Sciatic nerve (tissue), 2 donors: ENCODE data around the gene HES4. TPM values are rescaled to one million over a fixed set of nuclear protein-coding genes. Genes with fewer than 3 reads are reported as not detected.
"Not testable (repeated sequence)": the region's sequence is repeated elsewhere in the genome, so short reads cannot be mapped to it uniquely, and the experiment has no call there.

ENCODE experiments used
- ATAC-seq: fragments of 200-7000 bp; cut with Tn5 transposase; one replicate; pipeline ENCODE4 v1.9.1; 2020; ENCODE audit warnings: mild to moderate bottlenecking, moderate library complexity
- DNase-seq: peaks from one replicate; pipeline ENCODE4 v3.0.0-alpha.2; 2020; ENCODE audit warnings: low spot score
- intact Hi-C: fragments of 100-400 bp; cut with DNase I; formaldehyde crosslinking; loops from one replicate; pipeline ENCODE4 v1.14.2; 2022
- total RNA-seq: library from RNA; stranded (reverse); fragmentation: NEBNext Ultra II Directional; extraction: Animal tissue kit (Norgen Biotek cat#: 25700); gene quantifications from one replicate; pipeline ENCODE4 v1.2.1, GENCODE V29; 2021
- donor health status: DM: no; HTN: no; CAD: no.
- donor health status: DM: no; HTN: no; CAD: no.

HES4 gene
- total RNA-seq, 1 donor from 2014 or later: 30.5 TPM

DNA sequence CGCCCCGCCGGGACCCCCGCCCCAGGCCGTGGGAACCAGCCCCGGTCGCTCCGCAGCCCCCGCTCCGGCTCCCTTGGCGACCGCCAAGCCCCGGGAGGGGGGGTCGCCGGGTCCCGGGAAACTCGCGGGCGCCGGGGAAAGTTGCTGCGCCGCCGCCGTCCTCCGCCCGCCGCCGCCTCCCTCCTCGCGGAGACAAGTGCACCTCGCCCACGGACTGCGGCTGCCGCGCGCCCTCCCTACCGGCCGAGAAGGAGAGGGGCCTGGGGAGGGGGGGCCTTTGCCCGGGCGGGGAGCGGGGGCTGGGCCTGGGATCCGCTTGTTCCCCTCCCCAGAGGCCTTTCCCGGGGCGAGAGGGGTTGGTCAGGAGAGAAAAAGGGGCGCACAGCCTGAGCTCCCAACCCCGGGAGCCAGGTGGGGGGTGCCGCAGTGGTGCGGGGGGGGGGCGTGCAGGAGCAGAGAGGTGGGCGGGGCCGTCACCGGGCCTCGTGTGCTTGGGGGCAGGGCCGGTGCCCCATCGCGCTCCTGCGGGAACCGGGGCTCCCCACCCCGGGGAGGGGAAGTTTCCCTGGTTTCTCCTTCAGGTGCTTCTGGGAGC, 20.6 kb upstream of the HES4 start:
- intact Hi-C loops: no loop called here
- peak; percentile 1 for ATAC-seq
- DNase-seq: no peak

DNA sequence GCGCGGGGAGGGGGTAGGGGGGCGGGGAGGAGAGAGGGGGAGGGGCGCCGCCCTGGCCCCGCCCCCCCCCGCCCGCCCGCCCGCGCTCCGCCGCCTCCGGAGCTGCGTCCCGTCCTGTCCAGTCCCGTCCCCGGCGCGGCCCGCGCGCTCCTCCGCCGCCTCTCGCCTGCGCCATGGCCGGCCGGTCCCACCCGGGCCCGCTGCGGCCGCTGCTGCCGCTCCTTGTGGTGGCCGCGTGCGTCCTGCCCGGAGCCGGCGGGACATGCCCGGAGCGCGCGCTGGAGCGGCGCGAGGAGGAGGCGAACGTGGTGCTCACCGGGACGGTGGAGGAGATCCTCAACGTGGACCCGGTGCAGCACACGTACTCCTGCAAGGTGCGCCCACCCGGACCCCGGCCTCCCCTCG, 20.1 kb upstream of the HES4 start, which contains the start of gene AGRN:
Gene AGRN (plus strand): TSS at position 121 of the 405 bp plus-strand sequence. CDS start 53 bp downstream, at position 174.
- intact Hi-C loops: no loop called here
- DNase-seq (no peak), ATAC-seq (no peak)

DNA sequence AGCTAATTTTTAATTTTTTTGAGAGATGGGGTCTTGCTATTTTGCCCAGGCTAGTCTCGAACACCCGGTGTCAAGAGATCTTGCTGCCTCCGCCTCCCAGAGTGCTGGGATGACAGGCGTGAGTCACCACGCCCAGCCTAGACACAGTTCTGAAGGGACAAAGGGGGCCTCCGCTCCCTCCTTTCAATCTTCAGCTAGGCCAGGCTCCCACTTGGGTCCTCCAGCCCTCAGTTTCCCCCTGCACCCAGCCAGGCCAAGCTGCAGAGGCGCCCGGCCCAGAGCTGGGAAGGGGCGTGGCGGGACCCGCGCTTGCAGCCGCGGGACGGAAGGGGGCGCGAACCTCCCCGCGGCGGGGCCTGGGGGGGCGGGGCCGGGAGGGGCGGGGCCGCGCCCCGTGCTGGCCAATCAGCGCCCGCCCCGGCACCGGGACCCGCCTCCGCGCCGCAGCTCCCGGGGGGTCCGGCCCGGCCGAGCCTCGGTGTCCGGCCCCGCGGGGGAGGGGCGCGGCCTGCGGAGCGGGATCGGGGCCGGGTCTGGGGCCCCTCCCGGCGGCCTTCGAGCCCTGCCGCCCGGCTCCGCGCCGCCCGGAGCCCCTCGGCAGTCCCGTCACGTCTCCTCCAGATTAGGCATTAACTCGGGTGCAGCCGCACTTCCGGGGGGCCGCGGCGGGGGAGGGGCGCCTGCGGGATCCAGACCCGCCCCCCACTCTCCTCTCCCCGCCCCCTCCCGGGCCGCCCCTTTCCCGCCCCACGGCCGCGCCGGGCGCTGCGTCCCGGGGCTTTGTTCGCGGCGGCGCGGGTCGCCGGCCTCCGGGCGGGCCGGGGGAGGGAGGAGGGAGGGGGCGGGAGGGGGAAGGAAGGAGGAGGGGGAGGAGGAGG, 19.5 kb upstream of the HES4 start:
- peak; percentile 88 for ATAC-seq
- DNase-seq: peak; percentile 89
- intact Hi-C loops: no loop called here

DNA sequence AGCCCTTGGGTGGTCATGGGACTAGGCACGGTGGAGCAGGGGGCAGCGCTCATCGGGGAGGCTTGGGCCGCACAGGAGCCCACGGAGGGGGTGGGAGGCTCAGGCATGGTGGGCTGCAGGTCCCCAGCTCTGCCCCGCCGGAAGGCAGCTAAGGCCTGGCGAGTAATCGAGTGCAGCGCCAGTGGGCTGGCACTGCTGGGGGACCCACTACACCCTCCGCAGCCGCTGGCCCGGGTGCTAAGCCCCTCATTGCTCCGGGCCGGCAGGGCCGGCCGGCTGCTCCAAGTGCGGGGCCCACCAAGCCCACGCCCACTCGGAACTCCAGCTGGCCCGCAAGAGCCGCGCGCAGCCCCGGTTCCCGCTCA, 18.4 kb upstream of the HES4 start:
- DNase-seq, intact Hi-C loops, ATAC-seq: not testable (repeated sequence)

DNA sequence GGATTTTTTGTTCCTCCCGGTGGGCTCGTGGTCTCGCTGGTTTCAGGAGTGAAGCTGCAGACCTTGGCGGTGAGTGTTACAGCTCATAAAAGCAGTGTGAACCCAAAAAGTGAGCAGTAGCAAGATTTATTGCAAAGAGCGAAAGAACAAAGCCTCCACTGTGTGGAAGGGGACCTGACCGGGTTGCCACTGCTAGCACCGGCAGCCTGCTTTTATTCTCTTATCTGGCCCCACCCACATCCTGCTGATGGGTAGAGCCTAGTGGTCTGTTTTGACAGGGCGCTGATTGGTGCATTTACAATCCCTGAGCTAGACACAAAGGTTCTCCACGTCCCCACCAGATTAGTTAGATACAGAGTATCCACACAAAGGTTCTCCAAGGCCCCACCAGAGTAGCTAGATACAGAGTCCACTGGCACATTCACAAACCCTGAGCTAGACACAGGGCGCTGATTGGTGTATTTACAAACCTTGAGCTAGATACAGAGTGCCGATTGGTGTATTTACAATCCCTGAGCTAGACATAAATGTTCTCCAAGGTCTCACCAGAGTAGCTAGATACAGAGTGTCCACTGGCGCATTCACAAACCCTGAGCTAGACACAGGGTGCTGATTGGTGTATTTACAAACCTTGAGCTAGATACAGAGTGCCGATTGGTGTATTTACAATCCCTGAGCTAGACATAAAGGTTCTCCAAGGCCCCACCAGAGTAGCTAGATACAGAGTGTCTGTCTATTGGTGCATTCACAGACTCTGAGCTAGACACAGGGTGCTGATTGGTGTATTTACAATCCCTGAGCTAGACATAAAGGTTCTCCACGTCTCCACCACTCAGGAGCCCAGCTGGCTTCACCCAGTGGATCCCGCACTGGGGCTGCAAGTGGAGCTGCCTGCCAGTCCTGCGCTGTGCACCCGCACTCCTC, 17.8 kb upstream of the HES4 start:
- intact Hi-C loops, ATAC-seq, DNase-seq: not testable (repeated sequence)

DNA sequence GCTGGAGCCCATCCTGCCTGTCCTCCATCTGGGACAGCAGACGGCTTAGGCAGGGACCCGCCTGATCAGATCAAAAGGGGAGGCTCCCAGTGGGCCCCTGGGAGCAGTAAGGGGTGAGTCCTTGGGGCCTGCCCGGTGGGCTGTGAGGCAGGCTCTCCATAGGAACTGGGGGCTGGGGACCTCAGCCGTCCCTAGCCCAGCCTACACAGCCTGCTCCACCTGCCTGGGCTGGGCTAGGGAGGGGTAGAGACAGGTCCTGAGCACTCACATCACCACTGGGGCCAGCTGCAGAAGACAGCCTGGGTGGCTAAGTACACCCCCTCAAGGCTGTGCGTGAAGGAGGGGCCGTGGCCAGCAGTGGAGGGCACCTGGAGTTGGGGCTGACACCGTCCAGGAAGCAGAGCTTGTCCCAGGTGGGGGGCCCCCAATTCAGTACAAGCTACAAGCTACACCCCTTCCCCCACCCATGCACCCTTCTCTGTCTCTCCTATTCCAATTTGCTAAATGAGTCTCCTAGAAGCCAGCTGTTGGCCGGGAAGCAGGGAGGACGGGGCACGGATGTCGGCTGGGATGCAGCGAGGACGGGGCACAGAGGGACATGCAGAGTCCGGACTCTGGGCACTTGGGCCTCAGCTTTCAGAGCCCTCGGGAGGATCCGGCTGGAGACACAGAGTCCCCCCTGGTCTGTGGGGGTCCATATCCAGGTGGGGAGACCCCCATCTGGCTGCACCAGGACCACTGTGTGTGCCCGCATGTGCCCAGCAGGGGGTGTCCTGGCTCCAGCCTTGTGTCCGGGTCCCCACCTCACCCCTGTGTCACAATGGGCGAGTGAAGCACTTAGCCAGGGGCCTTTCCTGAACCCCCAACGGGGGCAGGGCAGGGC, 15.1 kb upstream of the HES4 start:
- intact Hi-C loops: no loop called here
- ATAC-seq: no peak
- no peak for DNase-seq

DNA sequence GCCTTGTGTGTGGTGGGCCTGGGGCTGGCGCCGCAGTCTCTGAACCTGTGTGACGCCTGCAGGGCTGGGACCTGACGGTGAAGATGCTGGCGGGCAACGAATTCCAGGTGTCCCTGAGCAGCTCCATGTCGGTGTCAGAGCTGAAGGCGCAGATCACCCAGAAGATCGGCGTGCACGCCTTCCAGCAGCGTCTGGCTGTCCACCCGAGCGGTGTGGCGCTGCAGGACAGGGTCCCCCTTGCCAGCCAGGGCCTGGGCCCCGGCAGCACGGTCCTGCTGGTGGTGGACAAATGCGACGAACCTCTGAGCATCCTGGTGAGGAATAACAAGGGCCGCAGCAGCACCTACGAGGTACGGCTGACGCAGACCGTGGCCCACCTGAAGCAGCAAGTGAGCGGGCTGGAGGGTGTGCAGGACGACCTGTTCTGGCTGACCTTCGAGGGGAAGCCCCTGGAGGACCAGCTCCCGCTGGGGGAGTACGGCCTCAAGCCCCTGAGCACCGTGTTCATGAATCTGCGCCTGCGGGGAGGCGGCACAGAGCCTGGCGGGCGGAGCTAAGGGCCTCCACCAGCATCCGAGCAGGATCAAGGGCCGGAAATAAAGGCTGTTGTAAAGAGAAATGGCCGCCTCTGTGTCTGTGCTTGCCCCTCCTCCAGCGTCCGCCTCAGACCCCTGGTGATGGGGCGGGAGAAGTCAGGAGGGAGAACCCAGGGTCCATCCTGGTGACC, 14.2 kb upstream of the HES4 start:
- DNase-seq (no peak), ATAC-seq (peak; percentile 58)
- intact Hi-C loops: no loop called here

DNA sequence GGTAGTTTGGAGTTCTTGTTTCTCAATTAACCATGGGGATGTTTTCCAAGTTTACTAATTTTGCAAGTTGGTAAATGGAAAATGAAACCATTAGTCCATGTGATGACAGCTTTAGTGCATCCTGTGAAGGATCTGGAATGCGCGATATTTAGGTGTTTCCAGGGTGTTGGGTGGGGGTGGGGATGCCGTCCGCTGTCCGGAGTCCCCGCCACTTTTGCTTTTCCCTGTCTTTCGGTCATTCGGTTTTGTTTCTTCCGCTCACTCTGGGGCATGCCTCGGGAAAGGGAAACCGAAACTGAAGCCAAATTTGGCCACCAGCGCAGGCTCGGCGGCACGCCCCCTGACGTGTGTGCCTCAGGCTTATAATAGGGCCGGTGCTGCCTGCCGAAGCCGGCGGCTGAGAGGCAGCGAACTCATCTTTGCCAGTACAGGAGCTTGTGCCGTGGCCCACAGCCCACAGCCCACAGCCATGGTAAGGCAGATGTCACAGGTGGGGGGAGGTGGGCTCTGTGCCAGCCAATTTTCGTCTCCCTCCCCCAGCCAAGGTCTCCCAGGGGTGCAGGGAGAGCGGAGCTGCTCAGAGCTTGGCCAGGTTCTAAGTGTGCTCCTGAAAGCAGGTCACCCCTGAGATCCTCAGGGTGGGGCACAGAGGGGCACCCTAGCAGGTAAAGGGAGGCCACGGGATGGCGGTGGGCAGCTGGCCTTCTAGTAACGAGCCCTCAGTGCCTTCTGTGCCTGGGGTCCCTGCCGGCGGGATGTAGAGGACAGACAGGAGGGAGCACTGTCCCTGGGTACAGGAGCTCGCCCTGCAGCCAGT, 13.4 kb upstream of the HES4 start, which contains the start of gene ISG15:
Gene ISG15 (plus strand): TSS at position 393 of the 817 bp plus-strand sequence. CDS start 77 bp downstream, at position 470.
- intact Hi-C loops: no loop called here
- peak; percentile 94 for ATAC-seq
- DNase-seq: peak; percentile 94

DNA sequence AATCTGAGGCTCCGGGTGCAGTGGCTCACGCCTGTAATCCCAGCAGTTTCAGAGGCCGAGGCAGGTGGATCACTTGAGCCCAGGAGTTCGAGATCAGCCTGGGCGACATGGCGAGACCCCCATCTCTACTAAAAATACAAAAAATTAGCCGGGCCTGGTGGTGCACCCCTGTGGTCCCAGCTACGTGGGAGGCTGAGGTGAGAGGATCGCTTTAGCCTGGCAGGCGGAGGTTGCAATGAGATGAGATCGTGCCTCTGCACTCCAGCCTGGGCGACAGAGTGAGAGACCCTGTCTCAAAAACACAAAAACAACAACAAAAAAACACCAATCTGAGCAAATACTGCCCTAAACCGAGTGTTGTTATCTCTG, 12.8 kb upstream of the HES4 start:
- ATAC-seq, DNase-seq, intact Hi-C loops: not testable (repeated sequence)

DNA sequence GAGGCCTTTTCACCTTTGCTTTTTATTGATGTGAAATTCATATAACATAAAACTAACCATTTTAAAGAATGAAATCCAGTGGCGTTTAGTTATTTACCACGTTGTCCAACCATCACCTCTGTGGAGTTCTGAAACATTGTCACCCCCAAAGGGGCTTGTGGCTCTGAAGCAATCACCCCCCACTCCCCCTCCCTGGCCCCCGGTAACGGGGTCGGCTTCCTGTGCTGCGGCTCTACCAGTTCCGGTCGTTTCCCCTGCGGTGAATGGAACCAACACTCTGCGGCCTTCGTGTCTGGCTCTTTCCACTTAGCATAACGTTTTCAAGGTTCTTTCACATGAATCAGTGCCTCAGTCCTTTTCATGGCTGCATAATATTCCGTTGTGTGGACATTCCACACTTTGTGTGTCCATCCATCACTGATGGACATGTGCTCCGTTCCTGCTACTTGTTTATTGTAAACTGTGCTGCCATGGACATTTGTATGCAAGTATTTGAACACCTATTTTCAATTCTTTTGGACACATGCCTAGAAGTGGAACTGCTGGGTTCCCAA, 11.6 kb upstream of the HES4 start:
- DNase-seq (no peak), ATAC-seq (no peak)
- intact Hi-C loops: no loop called here

DNA sequence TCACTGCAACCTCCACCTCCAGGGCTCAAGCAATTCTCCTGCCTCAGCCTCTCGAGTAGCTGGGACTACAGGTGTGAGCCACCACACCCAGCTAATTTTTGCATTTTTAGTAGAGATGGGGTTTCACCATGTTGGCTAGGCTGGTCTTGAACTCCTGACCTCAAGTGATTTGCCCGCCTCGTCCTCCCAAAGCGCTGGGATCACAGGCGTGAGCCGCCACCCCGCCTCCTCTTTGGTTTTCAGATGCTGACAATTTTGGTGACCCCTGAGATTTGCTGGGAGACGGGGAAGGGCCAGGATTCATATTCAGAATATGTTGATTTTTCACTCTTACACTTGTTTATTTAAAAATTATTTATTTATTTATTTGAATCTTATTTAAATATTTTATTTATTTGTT, 10.2 kb upstream of the HES4 start:
- intact Hi-C loops, ATAC-seq, DNase-seq: not testable (repeated sequence)

DNA sequence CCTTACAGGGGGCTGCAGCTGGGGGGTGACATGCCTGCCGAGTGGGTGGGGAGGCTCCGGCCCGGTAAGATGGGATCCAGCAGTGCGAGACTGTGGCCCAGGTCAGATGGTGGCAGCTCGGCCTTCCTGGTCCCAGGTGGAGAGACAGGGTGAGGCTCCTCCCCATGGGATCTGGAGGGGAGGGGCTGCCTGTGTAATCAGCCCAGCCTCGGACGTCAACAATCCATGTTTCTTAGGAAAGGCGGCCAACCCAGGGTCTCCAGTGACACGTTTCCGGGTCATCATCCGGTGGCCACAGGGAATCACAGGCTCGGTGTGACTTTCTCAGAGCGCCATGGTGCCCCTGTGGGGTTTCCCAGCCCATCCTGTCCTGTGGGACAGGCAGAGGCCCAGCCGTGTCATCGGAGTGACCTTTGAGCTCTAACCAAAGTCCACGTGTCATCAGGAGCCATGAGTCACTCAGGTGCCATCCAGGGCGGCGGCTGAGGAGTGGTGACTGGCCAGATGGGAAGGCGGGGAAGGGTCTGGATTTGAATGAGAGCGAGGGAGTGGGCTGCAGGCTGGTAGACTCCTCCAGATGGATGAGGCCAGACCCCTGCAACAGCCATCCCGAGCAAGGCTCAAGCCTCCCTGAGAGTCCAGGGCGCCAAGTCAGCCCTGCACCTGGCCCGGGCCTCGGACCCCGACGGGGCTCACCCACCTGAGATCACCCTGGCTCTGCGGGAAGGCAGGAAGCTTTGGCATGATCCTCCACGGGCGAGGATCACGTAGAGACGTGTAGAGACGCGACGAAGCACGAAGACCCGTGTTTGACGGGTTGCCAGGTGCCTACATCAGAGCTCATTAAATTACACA, 6.6 kb upstream of the HES4 start:
- no peak for ATAC-seq
- intact Hi-C loops: no loop called here
- no peak for DNase-seq

DNA sequence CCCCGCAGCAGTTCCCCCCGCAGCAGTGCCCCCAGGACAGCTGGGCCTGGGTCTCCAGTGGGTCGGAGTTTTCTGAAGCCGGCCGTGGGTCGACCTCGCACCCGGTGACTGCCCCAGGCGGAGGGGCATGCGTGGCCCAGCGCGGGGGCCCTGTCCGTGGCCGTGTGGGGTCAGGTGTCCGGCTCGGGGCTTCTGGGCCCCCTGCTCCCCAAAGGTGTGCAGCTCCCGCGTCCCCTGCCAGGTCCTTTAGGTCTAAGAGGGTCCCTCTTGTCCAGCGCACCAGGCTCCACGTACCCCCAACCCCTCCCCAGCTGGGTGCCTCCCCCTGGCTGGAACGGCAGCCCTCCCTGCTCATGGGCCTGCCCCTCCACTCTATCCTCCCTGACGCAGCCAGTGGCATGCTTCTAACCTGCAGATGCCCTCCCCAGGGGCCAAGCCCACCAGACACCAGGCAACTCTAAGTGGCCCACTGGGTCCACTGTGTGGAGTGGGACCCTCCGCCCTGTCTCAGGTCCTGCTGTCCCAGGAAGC, 5.9 kb upstream of the HES4 start:
- no peak for DNase-seq
- ATAC-seq: no peak
- intact Hi-C loops: no loop called here

DNA sequence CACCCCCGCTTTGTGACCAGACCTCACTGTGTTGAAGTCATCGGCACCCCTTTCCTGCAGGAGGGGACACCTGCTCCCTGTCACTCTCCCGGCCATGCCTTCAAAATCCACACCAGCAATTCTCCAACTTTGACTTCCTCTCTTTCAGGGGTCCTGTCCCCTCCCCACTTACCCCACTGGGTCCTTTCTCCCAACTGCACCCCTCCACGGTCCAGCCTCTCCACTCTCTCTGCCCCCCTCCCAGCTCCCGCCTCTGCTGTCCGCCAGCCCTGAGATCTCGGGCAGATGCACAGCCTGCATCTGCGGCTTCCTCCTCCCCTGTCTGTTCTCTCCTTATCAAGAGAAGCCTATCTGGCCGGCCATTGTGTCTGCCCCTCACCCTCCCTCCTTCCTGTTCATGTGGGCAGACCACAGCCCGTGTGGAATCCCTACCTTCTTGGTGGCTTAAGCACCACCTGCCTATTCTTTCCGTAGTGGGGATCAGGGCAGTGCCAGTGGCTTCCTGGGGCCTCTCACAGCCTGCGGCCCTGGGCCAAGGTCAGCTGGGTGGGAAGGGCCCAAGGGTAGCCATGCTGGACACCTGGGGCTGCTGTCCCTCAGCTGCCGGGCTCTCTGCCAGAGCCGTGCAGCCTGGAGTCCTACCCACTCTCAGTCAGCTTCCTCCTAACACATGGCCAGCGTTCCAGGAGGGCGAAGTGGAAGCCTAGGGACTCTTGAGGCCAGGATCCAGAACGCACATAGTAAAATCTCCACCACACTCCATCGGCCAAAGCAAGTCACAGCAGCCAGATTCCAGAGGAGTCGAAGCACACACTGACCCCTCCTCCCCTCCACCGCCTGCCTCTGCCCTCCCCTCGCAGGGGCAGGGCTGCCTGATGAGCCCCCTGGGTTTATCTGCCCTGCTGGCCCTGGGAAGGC, 5.1 kb upstream of the HES4 start:
- ATAC-seq (no peak), DNase-seq (no peak)
- intact Hi-C loops: no loop called here

DNA sequence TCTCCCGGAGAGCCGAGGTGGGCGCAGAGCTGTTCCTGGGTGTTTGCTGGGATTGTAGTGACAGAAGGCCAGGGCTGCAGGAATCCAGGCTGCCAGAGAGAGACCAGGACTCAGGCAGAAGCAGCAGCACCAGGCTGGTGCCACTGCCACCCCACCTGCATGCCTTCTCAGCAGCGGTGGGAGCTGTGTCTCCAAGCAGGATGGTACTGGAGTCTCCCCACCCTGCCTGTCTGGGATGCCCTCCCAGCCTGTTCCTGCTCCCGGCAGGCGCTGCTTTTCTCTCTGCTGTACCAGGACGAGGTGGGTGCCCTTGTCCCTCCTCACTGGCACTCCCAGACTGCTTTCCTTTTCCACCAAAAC, 4.5 kb upstream of the HES4 start:
- ATAC-seq (no peak), DNase-seq (no peak)
- intact Hi-C loops: no loop called here
